Measurements from ENCODE around the gene TPI1.

Gene TPI1

GRCh38 chr12:6916426-6917200 is 49.3 kb downstream of the TPI1 start:
- DNase-seq (ENCODE audit: low read depth, low spot score), result no peak

DNA sequence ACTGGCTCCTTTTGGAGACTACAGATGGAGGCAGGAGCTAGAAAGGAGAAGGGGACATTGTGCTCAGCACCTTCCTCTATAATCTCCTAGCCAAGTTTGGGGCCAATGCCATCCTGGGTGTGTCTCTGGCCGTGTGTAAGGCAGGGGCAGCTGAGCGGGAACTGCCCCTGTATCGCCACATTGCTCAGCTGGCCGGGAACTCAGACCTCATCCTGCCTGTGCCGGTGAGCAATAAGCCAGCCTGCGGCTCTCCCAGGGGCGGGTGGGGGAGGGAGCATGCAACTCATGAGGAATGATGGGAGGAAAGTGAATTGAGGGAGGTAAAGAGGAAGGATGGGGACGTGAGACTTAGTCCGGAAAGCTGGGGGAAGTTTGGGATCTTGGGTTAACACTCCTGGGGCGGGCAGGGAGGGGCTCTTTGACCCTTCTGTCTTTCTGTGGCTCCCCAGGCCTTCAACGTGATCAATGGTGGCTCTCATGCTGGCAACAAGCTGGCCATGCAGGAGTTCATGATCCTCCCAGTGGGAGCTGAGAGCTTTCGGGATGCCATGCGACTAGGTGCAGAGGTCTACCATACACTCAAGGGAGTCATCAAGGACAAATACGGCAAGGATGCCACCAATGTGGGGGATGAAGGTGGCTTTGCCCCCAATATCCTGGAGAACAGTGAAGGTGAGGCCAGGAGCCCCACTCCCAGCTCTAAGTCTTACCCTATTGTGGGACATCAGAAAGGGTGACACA is 50.3 kb downstream of the TPI1 start:
- no peak for DNase-seq (ENCODE audit: low read depth, low spot score)

GRCh38 chr12:6919588-6919987 is 52.3 kb downstream of the TPI1 start:
- DNase-seq (ENCODE audit: low read depth, low spot score), result no peak
